ENCODE data around the gene PLXNA4.

- TF ChIP-seq CTCF (conservative IDR thresholded peaks at IDR 0.05; ENCODE audit: low read depth, low read length) = no peak
- no peak for TF ChIP-seq EZH2 (IDR thresholded peaks at IDR 0.05; ENCODE audit: borderline replicate concordance, low read depth, low read length, poor library complexity, severe bottlenecking)
Observed at GRCh38 chr7:132350741-132351140, 225.5 kb downstream of the PLXNA4 start.

All from A673 (cell line).